HCT116 (cell line): ENCODE data around the gene SMIM21. TPM values are rescaled to one million over a fixed set of nuclear protein-coding genes. Genes with fewer than 3 reads are reported as not detected.

ENCODE experiments used
- ATAC-seq: fragments of 200-7000 bp; cut with Tn5 transposase; 2 replicates; pipeline ENCODE4 v1.9.1; 2020; ENCODE audit warnings: mild to moderate bottlenecking, moderate library complexity
- BruUV-seq: library from RNA; stranded (reverse); fragments of 400-500 nt; replicated peaks from 2 replicates; lab custom pipeline; 2021; lab: Mats Ljungman, UMichigan
- CTCF ChIA-PET: fragments of 300-600 bp; sonication (Branson Sonifier 250); formaldehyde crosslinking; loops from one replicate; lab custom pipeline; 2021; ENCODE audit warnings: antibody characterized with exemption; lab: Charles Lee
- POLR2A ChIA-PET: fragments of 300-600, 350-600 bp; sonication (Branson Sonifier 250); formaldehyde crosslinking; loops from one replicate; lab custom pipeline; 2021; ENCODE audit warnings: antibody characterized with exemption; lab: Charles Lee
- RAD21 ChIA-PET, 2 experiments: fragments of 300-600 bp; sonication (Branson Sonifier 250); formaldehyde crosslinking; loops; one replicate each; lab custom pipeline; 2023; ENCODE audit warnings: low total read pairs in 2 of 2; ENCODE audit not compliant: uncharacterized antibody in 2 of 2, unreplicated experiment in 2 of 2, low non-redundant PET in 1 of 2; lab: Charles Lee
- DNase-seq: peaks from one replicate; pipeline ENCODE4 v3.0.0-alpha.2; 2010; ENCODE audit warnings: low read depth, low spot score
- H2AFZ ChIP-seq: fragments of 200-600 bp; shearing (Covaris generic), sonication (generic); 2 replicates; pipeline ENCODE4 v1.6.1; 2017; ENCODE audit warnings: low read depth, mixed run types, mixed read lengths, antibody characterized with exemption, low read length; ENCODE audit not compliant: poor library complexity, severe bottlenecking
- H3K27ac ChIP-seq: 2 replicates; pipeline ENCODE4 v1.5.1; 2012; ENCODE audit warnings: low read depth, low read length
- H3K27me3 ChIP-seq: fragments of 200-600 bp; sonication (generic); 2 replicates; pipeline ENCODE4 v1.6.1; 2016; ENCODE audit warnings: mixed run types, low read length, mixed read lengths; ENCODE audit not compliant: insufficient read depth
- H3K36me3 ChIP-seq, 2 experiments: fragments of 200-500 bp in 1 of 2; fragments of 200-600 bp in 1 of 2; sonication (Bioruptor generic) in 1 of 2; sonication (generic) in 1 of 2; 2 replicates each; pipeline versions ENCODE4 v1.5.1 to v1.6.1; 2014 to 2016; ENCODE audit warnings: low read length in 2 of 2, inconsistent platforms in 1 of 2, mixed read lengths in 1 of 2, mixed run types in 1 of 2; ENCODE audit not compliant: insufficient read depth in 2 of 2, control insufficient read depth in 1 of 2
- H3K4me1 ChIP-seq, 2 experiments: fragments of 200-600 bp in 1 of 2; sonication (generic) in 1 of 2; 2 replicates each; pipeline versions ENCODE4 v1.5.1 to v1.6.1; 2012 to 2017; ENCODE audit warnings: low read length in 2 of 2, inconsistent platforms in 1 of 2, mild to moderate bottlenecking in 1 of 2, mixed read lengths in 1 of 2, mixed run types in 1 of 2, moderate library complexity in 1 of 2; ENCODE audit not compliant: insufficient read depth in 2 of 2, control insufficient read depth in 1 of 2
- H3K4me2 ChIP-seq: fragments of 200-600 bp; sonication (generic); 2 replicates; pipeline ENCODE4 v1.6.1; 2017; ENCODE audit warnings: mixed run types, low read length, mixed read lengths
- H3K4me3 ChIP-seq, 2 experiments: fragments of 200-600 bp in 1 of 2; sonication (generic) in 1 of 2; replicated peaks in 1 of 2; 2 replicates each; pipeline ENCODE4 v1.5.1; 2011 to 2016; ENCODE audit warnings: low read length in 2 of 2, control low read depth in 1 of 2, low read depth in 1 of 2, mild to moderate bottlenecking in 1 of 2, mixed read lengths in 1 of 2, mixed run types in 1 of 2
- H3K79me2 ChIP-seq: fragments of 200-600 bp; sonication (generic); 2 replicates; pipeline ENCODE4 v1.6.1; 2017; ENCODE audit warnings: mild to moderate bottlenecking, mixed run types, low read length, moderate library complexity, mixed read lengths; ENCODE audit not compliant: insufficient read depth
- H3K9ac ChIP-seq: fragments of 200-600 bp; sonication (generic); 2 replicates; pipeline ENCODE4 v1.6.1; 2016; ENCODE audit warnings: low read length, mixed read lengths
- H3K9me2 ChIP-seq: fragments of 200-600 bp; sonication (generic), shearing (Covaris generic); 2 replicates; pipeline ENCODE4 v1.6.1; 2017; ENCODE audit warnings: mixed run types, mild to moderate bottlenecking, moderate library complexity; ENCODE audit not compliant: insufficient read depth
- H3K9me3 ChIP-seq, 2 experiments: fragments of 200-500 bp in 1 of 2; fragments of 200-600 bp in 1 of 2; sonication (Bioruptor generic) in 1 of 2; sonication (generic) in 1 of 2; 2 replicates each; pipeline ENCODE4 v1.6.1; 2014 to 2017; ENCODE audit warnings: low read length in 2 of 2, mixed read lengths in 2 of 2, inconsistent platforms in 1 of 2, low read depth in 1 of 2, mild to moderate bottlenecking in 1 of 2, mixed run types in 1 of 2, moderate library complexity in 1 of 2; ENCODE audit not compliant: control insufficient read depth in 1 of 2, insufficient read depth in 1 of 2
- H4K20me1 ChIP-seq: fragments of 200-600 bp; sonication (generic), shearing (Covaris generic); 2 replicates; pipeline ENCODE4 v1.6.1; 2017; ENCODE audit warnings: mixed run types, mild to moderate bottlenecking, moderate library complexity; ENCODE audit not compliant: insufficient read depth
- ATF3 ChIP-seq: IDR thresholded peaks from 2 replicates; pipeline ENCODE4 v1.6.1; 2012
- CTCF ChIP-seq, 3 experiments: fragments of 200-600 bp in 1 of 3; sonication (generic) in 1 of 3; IDR thresholded peaks in 2 of 3; conservative IDR thresholded peaks in 1 of 3; 2 replicates each; pipeline ENCODE4 v1.5.1; 2012 to 2017; ENCODE audit warnings: low read depth in 2 of 3, low read length in 2 of 3, antibody characterized with exemption in 1 of 3, borderline replicate concordance in 1 of 3, control low read depth in 1 of 3, mild to moderate bottlenecking in 1 of 3, mixed read lengths in 1 of 3, mixed run types in 1 of 3, moderate library complexity in 1 of 3; ENCODE audit not compliant: insufficient read depth in 1 of 3
- ELF1 ChIP-seq: IDR thresholded peaks from 2 replicates; pipeline ENCODE4 v1.6.1; 2012; ENCODE audit warnings: low read depth, borderline replicate concordance
- EZH2 ChIP-seq: fragments of 200-600 bp; sonication (generic); IDR thresholded peaks from 2 replicates; pipeline ENCODE4 v1.6.1; 2017; ENCODE audit warnings: antibody characterized with exemption, mixed run types
- FOSL1 ChIP-seq: IDR thresholded peaks from 2 replicates; pipeline ENCODE4 v1.6.1; 2012; ENCODE audit warnings: low read depth
- MAX ChIP-seq: IDR thresholded peaks from 2 replicates; pipeline ENCODE4 v1.6.1; 2012
- POLR2AphosphoS5 ChIP-seq: IDR thresholded peaks from 2 replicates; pipeline ENCODE4 v1.6.1; 2011; ENCODE audit warnings: mild to moderate bottlenecking, low read depth, low read length, moderate library complexity
- SP1 ChIP-seq: IDR thresholded peaks from 2 replicates; pipeline ENCODE4 v1.6.1; 2012; ENCODE audit warnings: low read depth
- SRF ChIP-seq: IDR thresholded peaks from 2 replicates; pipeline ENCODE4 v1.6.1; 2012; ENCODE audit warnings: low read depth
- TCF7L2 ChIP-seq: IDR thresholded peaks from 2 replicates; pipeline ENCODE4 v1.7.0; 2011; ENCODE audit warnings: borderline replicate concordance, inconsistent platforms; ENCODE audit not compliant: insufficient read depth, insufficient read length; ENCODE audit errors: extremely low read depth
- ZNF274 ChIP-seq: fragments of 200-500 bp; sonication (Bioruptor generic); IDR thresholded peaks from 2 replicates; pipeline ENCODE4 v1.6.1; 2014; ENCODE audit warnings: mild to moderate bottlenecking, low read depth, low read length, inconsistent platforms
- intact Hi-C: fragments of 100-400 bp; cut with micrococcal nuclease; formaldehyde crosslinking; loops from 2 replicates; pipeline ENCODE4 v1.10.0; 2022
- total RNA-seq: library from RNA; stranded (reverse); gene quantifications from one replicate; pipeline ENCODE4 v1.2.1, GENCODE V29; 2021; ENCODE audit not compliant: unreplicated experiment

SMIM21 gene
- total RNA-seq, 1 experiment from 2014 or later = not detected

- Histone ChIP-seq H3K27me3 (no peaks in the 10 kb centered on the region), H3K36me3 (no peaks in the 10 kb centered on the region), H3K4me1 (no peaks in the 10 kb centered on the region), H2AFZ (no peak overlapping the region), H3K9me2 (no peaks in the 10 kb centered on the region), H3K4me2 (no peak overlapping the region), H3K79me2 (no peaks in the 10 kb centered on the region), H3K9me3 (no peaks in the 10 kb centered on the region), H3K4me3 (no peak overlapping the region), H3K27ac (no peak overlapping the region), H4K20me1 (no peaks in the 10 kb centered on the region), H3K9ac (no peak overlapping the region)
- intact Hi-C loops = no loop called here
- DNase-seq (no peak), ATAC-seq (no peak)
- TF ChIP-seq ATF3 (no peak), TCF7L2 (no peak), EZH2 (no peak), SRF (no peak), POLR2AphosphoS5 (no peak)
- CTCF ChIA-PET = no interaction called here
- RAD21 ChIA-PET = no interaction called here
- no TSS peak for BruUV-seq
- POLR2A ChIA-PET = no interaction called here
These were observed 40.3 kb upstream of the SMIM21 start for GRCh38 chr18:75467851-75468250.

- no peak overlapping the region for H3K4me2 ChIP-seq
These were observed 39.8 kb upstream of the SMIM21 start for GRCh38 chr18:75467281-75467795.

More at GRCh38 chr18:75467281-75467795, 39.8 kb upstream of the SMIM21 start:
- RAD21 ChIA-PET = no interaction called here
- TF ChIP-seq ZNF274 (no peak), POLR2AphosphoS5 (no peak), SP1 (no peak), CTCF (IDR thresholded peaks at IDR 0.05 in 2 of 3, conservative IDR thresholded peaks at IDR 0.05 in 1 of 3; ENCODE audit: borderline replicate concordance in 1 of 3, insufficient read depth in 1 of 3, low read depth in 2 of 3, low read length in 2 of 3) (no peak), MAX (no peak), FOSL1 (no peak), ELF1 (no peak)
- TF ChIP-seq, all 23 proteins: peak for 0
- no TSS peak for BruUV-seq
- Histone ChIP-seq H3K79me2 (no peaks in the 10 kb centered on the region), H3K9ac (no peak overlapping the region), H4K20me1 (no peaks in the 10 kb centered on the region), H3K36me3 (no peaks in the 10 kb centered on the region), H3K27ac (no peak overlapping the region), H3K9me2 (no peaks in the 10 kb centered on the region), H2AFZ (no peak overlapping the region), H3K4me3 (no peak overlapping the region), H3K9me3 (no peaks in the 10 kb centered on the region), H3K4me1 (no peaks in the 10 kb centered on the region), H3K27me3 (no peaks in the 10 kb centered on the region)
- ChIA-PET POLR2A (no interaction called here), CTCF (no interaction called here)
- ATAC-seq = no peak
- intact Hi-C loops = no loop called here
- no peak for DNase-seq
